Measurements from ENCODE around the gene IFT172. TPM values are rescaled to one million over a fixed set of nuclear protein-coding genes. Genes with fewer than 3 reads are reported as not detected.
"Not testable (repeated sequence)": the region's sequence is repeated elsewhere in the genome, so short reads cannot be mapped to it uniquely, and the experiment has no call there.

Gene IFT172
- total RNA-seq = 10 to 100 TPM; 11.5 to 15.7 TPM

- H3K27ac Mint-ChIP-seq = peak within 1 kb of the TSS; percentile 79
- H3K36me3 Mint-ChIP-seq = no peaks in the 10 kb centered on the region
- peak within 1 kb of the TSS; percentile 85 for H3K4me3 Mint-ChIP-seq
- H3K27me3 Mint-ChIP-seq = peaks cover 15% of the 10 kb centered on the region
- peak; percentile 96 for ATAC-seq
- peak; percentile 100 for DNase-seq
- CTCF ChIA-PET = interaction anchor here (0.9 to 1.0 kb wide), 2 partner anchors 59 to 193 kb away, joined by 3 read pairs; no protein-coding TSS in a partner anchor
- peaks cover 26% of the 10 kb centered on the region for H3K4me1 Mint-ChIP-seq
- H3K9me3 Mint-ChIP-seq (ENCODE audit: low read depth) = no peaks in the 10 kb centered on the region
Measured at GRCh38 chr2:27489498-27490397, at the start of gene IFT172. IFT172 (minus strand) TSS chr2:27489743; CDS start chr2:27489653, 90 bp downstream.

- H3K9me3 Mint-ChIP-seq (ENCODE audit: low read depth); H3K36me3 Mint-ChIP-seq; DNase-seq; H3K4me1 Mint-ChIP-seq; H3K4me3 Mint-ChIP-seq; ATAC-seq; CTCF ChIA-PET; H3K27ac Mint-ChIP-seq: not testable (repeated sequence)
- H3K27me3 Mint-ChIP-seq = peaks cover 35% of the 10 kb centered on the region
Measured at GRCh38 chr2:27538839-27539450, 49.4 kb upstream of the IFT172 start.

- Mint-ChIP-seq H3K4me1 (no peaks in the 10 kb centered on the region), H3K9me3 (ENCODE audit: low read depth) (no peaks in the 10 kb centered on the region)
- CTCF ChIA-PET = interaction anchor here (1.2 kb wide), 1 partner anchor 146 kb away, joined by 4 read pairs; no protein-coding TSS in a partner anchor
Measured at GRCh38 chr2:27537287-27537686, 47.7 kb upstream of the IFT172 start.

GRCh38 chr2:27531983-27532382 is 42.4 kb upstream of the IFT172 start:
- H3K9me3 Mint-ChIP-seq (ENCODE audit: low read depth) = no peaks in the 10 kb centered on the region
- no peaks in the 10 kb centered on the region for H3K36me3 Mint-ChIP-seq
- ATAC-seq (no peak), DNase-seq (no peak)
- H3K27me3 Mint-ChIP-seq = peaks cover 34% of the 10 kb centered on the region
- no peak overlapping the region for H3K27ac Mint-ChIP-seq
- peaks cover 3% of the 10 kb centered on the region for H3K4me1 Mint-ChIP-seq
- H3K4me3 Mint-ChIP-seq = no peak overlapping the region
- CTCF ChIA-PET = no interaction called here

More at GRCh38 chr2:27537287-27537686, 47.7 kb upstream of the IFT172 start:
- Mint-ChIP-seq H3K27ac (no peak overlapping the region), H3K36me3 (peaks cover 1% of the 10 kb centered on the region), H3K27me3 (peaks cover 32% of the 10 kb centered on the region), H3K4me3 (no peak overlapping the region)
- ATAC-seq (no peak), DNase-seq (no peak)

- peaks cover 4% of the 10 kb centered on the region for H3K4me1 Mint-ChIP-seq
- CTCF ChIA-PET = interaction anchor here (1.1 to 1.4 kb wide), 2 partner anchors 8 to 156 kb away, joined by 3 to 4 read pairs; no protein-coding TSS in a partner anchor
- H3K27ac Mint-ChIP-seq = no peak overlapping the region
- peaks cover 23% of the 10 kb centered on the region for H3K27me3 Mint-ChIP-seq
- H3K4me3 Mint-ChIP-seq = no peak overlapping the region
- ATAC-seq (no peak), DNase-seq (no peak)
- H3K36me3 Mint-ChIP-seq = no peaks in the 10 kb centered on the region
- H3K9me3 Mint-ChIP-seq (ENCODE audit: low read depth) = no peaks in the 10 kb centered on the region
Measured at GRCh38 chr2:27527182-27527581, 37.6 kb upstream of the IFT172 start.

- H3K27me3 Mint-ChIP-seq = peaks cover 21% of the 10 kb centered on the region
- peaks cover 4% of the 10 kb centered on the region for H3K4me1 Mint-ChIP-seq
- H3K27ac Mint-ChIP-seq = no peak overlapping the region
- H3K4me3 Mint-ChIP-seq = no peak overlapping the region
- CTCF ChIA-PET = no interaction called here
- no peaks in the 10 kb centered on the region for H3K9me3 Mint-ChIP-seq (ENCODE audit: low read depth)
- ATAC-seq (no peak), DNase-seq (no peak)
- no peaks in the 10 kb centered on the region for H3K36me3 Mint-ChIP-seq
Measured at GRCh38 chr2:27522400-27522945, 32.9 kb upstream of the IFT172 start.

GRCh38 chr2:27520316-27520715 is 30.8 kb upstream of the IFT172 start:
- CTCF ChIA-PET = no interaction called here
- H3K27me3 Mint-ChIP-seq = peaks cover 23% of the 10 kb centered on the region
- no peaks in the 10 kb centered on the region for H3K36me3 Mint-ChIP-seq
- H3K4me3 Mint-ChIP-seq = no peak overlapping the region
- H3K9me3 Mint-ChIP-seq (ENCODE audit: low read depth) = no peaks in the 10 kb centered on the region
- H3K4me1 Mint-ChIP-seq = no peaks in the 10 kb centered on the region
- H3K27ac Mint-ChIP-seq = no peak overlapping the region
- ATAC-seq (no peak), DNase-seq (no peak)

- Mint-ChIP-seq H3K9me3 (ENCODE audit: low read depth) (no peaks in the 10 kb centered on the region), H3K36me3 (no peaks in the 10 kb centered on the region), H3K4me3 (no peak overlapping the region), H3K27ac (no peak overlapping the region), H3K27me3 (peaks cover 29% of the 10 kb centered on the region), H3K4me1 (no peaks in the 10 kb centered on the region)
- CTCF ChIA-PET = interaction anchor here (1.4 kb wide), 1 partner anchor 9 kb away, joined by 3 read pairs; no protein-coding TSS in a partner anchor
- ATAC-seq (no peak), DNase-seq (no peak)
Measured at GRCh38 chr2:27518782-27519113, 29.2 kb upstream of the IFT172 start.

GRCh38 chr2:27518113-27518781 is 28.7 kb upstream of the IFT172 start:
- Mint-ChIP-seq H3K9me3 (ENCODE audit: low read depth) (no peaks in the 10 kb centered on the region), H3K27me3 (peaks cover 34% of the 10 kb centered on the region), H3K4me3 (no peak overlapping the region), H3K27ac (no peak overlapping the region), H3K4me1 (no peaks in the 10 kb centered on the region), H3K36me3 (no peaks in the 10 kb centered on the region)
- DNase-seq (no peak), ATAC-seq (no peak)
- CTCF ChIA-PET = interaction anchor here (1.4 kb wide), 1 partner anchor 9 kb away, joined by 3 read pairs; no protein-coding TSS in a partner anchor

GRCh38 chr2:27509326-27509725 is 19.8 kb upstream of the IFT172 start:
- CTCF ChIA-PET = interaction anchor here (0.8 kb wide), 1 partner anchor 174 kb away, joined by 3 read pairs; no protein-coding TSS in a partner anchor
- DNase-seq (no peak), ATAC-seq (no peak)
- Mint-ChIP-seq H3K4me1 (no peaks in the 10 kb centered on the region), H3K36me3 (no peaks in the 10 kb centered on the region), H3K27me3 (peaks cover 23% of the 10 kb centered on the region), H3K4me3 (no peak overlapping the region), H3K9me3 (ENCODE audit: low read depth) (no peaks in the 10 kb centered on the region), H3K27ac (no peak overlapping the region)

- no peak for ATAC-seq
- H3K4me3 Mint-ChIP-seq = no peak overlapping the region
- no peaks in the 10 kb centered on the region for H3K9me3 Mint-ChIP-seq (ENCODE audit: low read depth)
- H3K4me1 Mint-ChIP-seq = no peaks in the 10 kb centered on the region
- no peak for DNase-seq
- CTCF ChIA-PET = interaction anchor here (1.1 kb wide), 1 partner anchor 62 kb away, joined by 3 read pairs; no protein-coding TSS in a partner anchor
- H3K36me3 Mint-ChIP-seq = no peaks in the 10 kb centered on the region
- H3K27ac Mint-ChIP-seq = no peak overlapping the region
- H3K27me3 Mint-ChIP-seq = peaks cover 8% of the 10 kb centered on the region
Measured at GRCh38 chr2:27507293-27507692, 17.8 kb upstream of the IFT172 start.

- CTCF ChIA-PET = no interaction called here
Measured at GRCh38 chr2:27506587-27506986, 17.0 kb upstream of the IFT172 start.

GRCh38 chr2:27502142-27502541 is 12.6 kb upstream of the IFT172 start:
- Mint-ChIP-seq H3K27ac (no peak overlapping the region), H3K4me3 (no peak overlapping the region), H3K36me3 (no peaks in the 10 kb centered on the region), H3K4me1 (no peaks in the 10 kb centered on the region), H3K27me3 (peaks cover 18% of the 10 kb centered on the region), H3K9me3 (ENCODE audit: low read depth) (no peaks in the 10 kb centered on the region)
- no peak for DNase-seq
- CTCF ChIA-PET = interaction anchor here (1.3 kb wide), 1 partner anchor 17 kb away, joined by 3 read pairs; no protein-coding TSS in a partner anchor
- ATAC-seq = no peak

More at GRCh38 chr2:27506587-27506986, 17.0 kb upstream of the IFT172 start:
- no peaks in the 10 kb centered on the region for H3K4me1 Mint-ChIP-seq
- no peak for ATAC-seq
- H3K9me3 Mint-ChIP-seq (ENCODE audit: low read depth) = no peaks in the 10 kb centered on the region
- no peak for DNase-seq
- H3K4me3 Mint-ChIP-seq = no peak overlapping the region
- H3K36me3 Mint-ChIP-seq = no peaks in the 10 kb centered on the region
- H3K27ac Mint-ChIP-seq = no peak overlapping the region
- peaks cover 5% of the 10 kb centered on the region for H3K27me3 Mint-ChIP-seq

Data from activated CD8-positive, alpha-beta memory T cell treated with anti-CD3 and anti-CD28 coated beads, Interleukin-2, amount 10 ng/mL, durations not matched to agents 7 days and 5 days (primary cell).